Inflammatory macrophage (primary cell): Measurements from ENCODE around the gene ANKRD29.
"Not testable (repeated sequence)": the region's sequence is repeated elsewhere in the genome, so short reads cannot be mapped to it uniquely, and the experiment has no call there.

Experiments used
- DNase-seq, 2 donors: peaks; one replicate each; pipeline ENCODE4 v3.0.0-alpha.2; 2020 to 2022

ANKRD29 gene

GRCh38 chr18:23643815-23644490 lies 18.8 kb downstream of the ANKRD29 start:
- DNase-seq = no peak

GRCh38 chr18:23641937-23642666 lies 20.6 kb downstream of the ANKRD29 start:
- DNase-seq = no peak

GRCh38 chr18:23641143-23641720 lies 21.5 kb downstream of the ANKRD29 start:
- DNase-seq = no peak

- DNase-seq = no peak
These were observed 22.7 kb downstream of the ANKRD29 start for GRCh38 chr18:23640052-23640451.

- not testable (repeated sequence) for DNase-seq
These were observed 26.3 kb downstream of the ANKRD29 start for GRCh38 chr18:23636433-23636832.

- DNase-seq = no peak
These were observed 26.7 kb downstream of the ANKRD29 start for GRCh38 chr18:23636071-23636399.

GRCh38 chr18:23635283-23636070 lies 27.2 kb downstream of the ANKRD29 start:
- no peak for DNase-seq

- no peak for DNase-seq
These were observed 28.0 kb downstream of the ANKRD29 start for GRCh38 chr18:23634692-23635091.

- no peak for DNase-seq
These were observed 30.1 kb downstream of the ANKRD29 start for GRCh38 chr18:23632615-23633014.

GRCh38 chr18:23631746-23632145 lies 31.0 kb downstream of the ANKRD29 start:
- DNase-seq = no peak

GRCh38 chr18:23631312-23631711 lies 31.4 kb downstream of the ANKRD29 start:
- no peak for DNase-seq

- no peak for DNase-seq
These were observed 33.2 kb downstream of the ANKRD29 start for GRCh38 chr18:23629444-23629946.

- no peak for DNase-seq
These were observed 34.7 kb downstream of the ANKRD29 start for GRCh38 chr18:23627970-23628369.

- no peak for DNase-seq
These were observed 35.4 kb downstream of the ANKRD29 start for GRCh38 chr18:23627321-23627720.

GRCh38 chr18:23626451-23627279 lies 36.0 kb downstream of the ANKRD29 start:
- no peak for DNase-seq

GRCh38 chr18:23623040-23623439 lies 39.7 kb downstream of the ANKRD29 start:
- no peak for DNase-seq

GRCh38 chr18:23619388-23619881 lies 43.3 kb downstream of the ANKRD29 start:
- DNase-seq = peak; percentile 30 to 50

GRCh38 chr18:23618862-23619387 lies 43.8 kb downstream of the ANKRD29 start:
- DNase-seq = peak; percentile 74 to 78

GRCh38 chr18:23617412-23618014 lies 45.2 kb downstream of the ANKRD29 start:
- DNase-seq = peak in 1 of 2 donors; percentile 54

GRCh38 chr18:23616258-23616657 lies 46.5 kb downstream of the ANKRD29 start:
- DNase-seq = no peak

- no peak for DNase-seq
These were observed 47.8 kb downstream of the ANKRD29 start for GRCh38 chr18:23614891-23615290.
